A673 (cell line): Measurements from ENCODE around the gene PLCB4. TPM values are rescaled to one million over a fixed set of nuclear protein-coding genes. Genes with fewer than 3 reads are reported as not detected.

Source experiments
- BruUV-seq: library from RNA; stranded (reverse); fragments of 400-500 nt; replicated peaks from 2 replicates; lab custom pipeline; 2021; lab: Mats Ljungman, UMichigan
- CTCF ChIA-PET: fragments of 300-600 bp; sonication (Branson Sonifier 250); formaldehyde crosslinking; loops from one replicate; lab custom pipeline; 2022; ENCODE audit warnings: antibody characterized with exemption; lab: Charles Lee
- POLR2A ChIA-PET: fragments of 300-600 bp; sonication (Branson Sonifier 250); formaldehyde crosslinking; loops from one replicate; lab custom pipeline; 2022; ENCODE audit warnings: antibody characterized with exemption; ENCODE audit not compliant: low non-redundant PET; lab: Charles Lee
- DNase-seq: peaks from one replicate; pipeline ENCODE4 v3.0.0-alpha.2; 2015; ENCODE audit warnings: low spot score
- H3K27ac ChIP-seq: fragments of 200-600 bp; sonication (generic); 2 replicates; pipeline ENCODE4 v1.5.1; 2016; ENCODE audit warnings: mixed run types, low read depth, mild to moderate bottlenecking, mixed read lengths, antibody characterized with exemption, low read length; ENCODE audit not compliant: poor library complexity, severe bottlenecking
- H3K27me3 ChIP-seq: fragments of 200-600 bp; sonication (generic); replicated peaks from 2 replicates; pipeline ENCODE4 v1.6.1; 2017; ENCODE audit warnings: mixed run types, low read depth, mild to moderate bottlenecking, mixed read lengths, antibody characterized with exemption, low read length; ENCODE audit not compliant: insufficient read depth, poor library complexity
- H3K36me3 ChIP-seq: fragments of 200-600 bp; sonication (generic); 2 replicates; pipeline ENCODE4 v1.6.1; 2016; ENCODE audit warnings: mixed run types, mild to moderate bottlenecking, mixed read lengths, antibody characterized with exemption, low read length; ENCODE audit not compliant: insufficient read depth, poor library complexity, severe bottlenecking
- H3K4me1 ChIP-seq: fragments of 200-600 bp; sonication (generic); 2 replicates; pipeline ENCODE4 v1.6.1; 2017; ENCODE audit warnings: mixed run types, mild to moderate bottlenecking, mixed read lengths, antibody characterized with exemption, low read length; ENCODE audit not compliant: insufficient read depth, poor library complexity, severe bottlenecking
- H3K4me3 ChIP-seq: fragments of 200-600 bp; sonication (generic); 2 replicates; pipeline ENCODE4 v1.5.1; 2016; ENCODE audit warnings: low read depth, mixed run types, mild to moderate bottlenecking, mixed read lengths, low read length; ENCODE audit not compliant: poor library complexity, severe bottlenecking
- H3K9me3 ChIP-seq: fragments of 200-600 bp; sonication (generic); 2 replicates; pipeline ENCODE4 v1.6.1; 2016; ENCODE audit warnings: mixed run types, low read depth, mild to moderate bottlenecking, mixed read lengths, antibody characterized with exemption, low read length; ENCODE audit not compliant: poor library complexity, severe bottlenecking
- CTCF ChIP-seq: fragments of 300-800, 200-600 bp; sonication (generic); conservative IDR thresholded peaks from 2 replicates; pipeline ENCODE4 v1.5.1; 2017; ENCODE audit warnings: low read depth, mild to moderate bottlenecking, antibody characterized with exemption, low read length, moderate library complexity, mixed read lengths
- EZH2 ChIP-seq: fragments of 200-600 bp; sonication (generic); IDR thresholded peaks from 2 replicates; pipeline ENCODE4 v1.6.1; 2017; ENCODE audit warnings: borderline replicate concordance, low read depth, mild to moderate bottlenecking, mixed read lengths, antibody characterized with exemption, low read length; ENCODE audit not compliant: poor library complexity, severe bottlenecking
- intact Hi-C: fragments of 100-400 bp; cut with micrococcal nuclease; formaldehyde crosslinking; loops from one replicate; pipeline ENCODE4 v1.10.0; 2022; ENCODE audit not compliant: unreplicated experiment
- total RNA-seq: library from RNA; stranded (reverse); gene quantifications from 2 replicates; pipeline ENCODE4 v1.2.3, GENCODE V29; 2021

The PLCB4 gene
- total RNA-seq, 1 experiment from 2014 or later: 6.2 TPM

DNA sequence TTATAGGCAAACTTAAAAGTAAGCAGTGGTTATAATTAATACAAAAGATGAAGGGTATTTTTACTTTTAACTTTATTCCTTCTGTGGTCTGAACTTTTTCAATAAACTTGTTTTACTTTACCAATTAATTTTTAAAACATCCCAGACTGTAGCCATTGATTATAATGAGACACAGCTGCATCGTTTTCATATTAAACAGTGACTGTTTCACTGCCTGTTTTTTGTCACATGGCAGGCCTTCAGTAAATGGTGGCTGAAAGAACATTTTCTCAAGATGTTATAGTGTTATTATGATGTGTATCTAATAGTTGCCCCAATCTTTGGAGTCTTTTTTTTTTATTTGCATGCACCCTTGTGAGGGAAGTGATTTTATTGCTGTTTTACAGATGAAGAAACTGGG lies 95.1 kb downstream of the PLCB4 start:
- intact Hi-C loops: no loop called here
- Histone ChIP-seq H3K27me3 (no peaks in the 10 kb centered on the region), H3K27ac (no peak overlapping the region), H3K9me3 (no peaks in the 10 kb centered on the region), H3K4me3 (no peak overlapping the region), H3K36me3 (no peaks in the 10 kb centered on the region), H3K4me1 (peaks cover 18% of the 10 kb centered on the region)
- no peak for DNase-seq
- ChIA-PET CTCF (no interaction called here), POLR2A (no interaction called here)
- no TSS peak for BruUV-seq
- no peak for TF ChIP-seq EZH2
- no peak for TF ChIP-seq CTCF

DNA sequence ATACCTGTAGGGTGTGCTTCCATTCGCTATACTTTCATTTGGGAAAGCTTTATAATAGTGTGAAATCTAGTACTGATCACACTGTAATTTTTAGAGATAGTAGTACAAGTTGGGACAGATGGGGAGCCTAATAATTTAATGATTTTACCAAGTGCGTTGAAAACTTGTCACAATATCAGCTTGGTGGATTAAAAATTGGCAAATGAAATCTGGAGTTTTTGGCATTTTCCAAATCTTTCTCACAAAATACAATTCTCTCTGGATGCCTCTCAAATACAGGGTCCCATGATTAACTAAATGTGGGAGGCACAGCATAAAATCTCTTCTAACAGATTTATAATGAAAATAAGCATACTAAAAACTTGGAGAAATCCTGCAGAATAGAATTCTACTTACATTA lies 96.4 kb downstream of the PLCB4 start:
- no TSS peak for BruUV-seq
- no peak for TF ChIP-seq EZH2
- no peak for TF ChIP-seq CTCF
- DNase-seq: no peak
- ChIA-PET POLR2A (no interaction called here), CTCF (no interaction called here)
- Histone ChIP-seq H3K27ac (no peak overlapping the region), H3K4me1 (peaks cover 18% of the 10 kb centered on the region), H3K36me3 (no peaks in the 10 kb centered on the region), H3K27me3 (no peaks in the 10 kb centered on the region), H3K9me3 (no peaks in the 10 kb centered on the region), H3K4me3 (no peak overlapping the region)
- intact Hi-C loops: no loop called here

GRCh38 chr20:9166153-9166780 lies 97.4 kb downstream of the PLCB4 start:
- ChIA-PET CTCF (no interaction called here), POLR2A (no interaction called here)
- Histone ChIP-seq H3K27ac (no peak overlapping the region), H3K4me1 (peaks cover 10% of the 10 kb centered on the region), H3K27me3 (no peaks in the 10 kb centered on the region), H3K4me3 (no peak overlapping the region), H3K9me3 (no peaks in the 10 kb centered on the region), H3K36me3 (no peaks in the 10 kb centered on the region)
- TF ChIP-seq CTCF (no peak), EZH2 (no peak)
- intact Hi-C loops: no loop called here
- no TSS peak for BruUV-seq
- DNase-seq: no peak
